T-helper 1 cell treated with Interleukin-12 subunit alpha and Interleukin-12 subunit beta and Interleukin-4 antibody, amounts not matched to agents 30 μg/mL and 1 μg/mL, for 36 hours (primary cell): Measurements from ENCODE around the gene ADK.
"Not testable (repeated sequence)": the region's sequence is repeated elsewhere in the genome, so short reads cannot be mapped to it uniquely, and the experiment has no call there.

ENCODE experiments used
- H3K27ac Mint-ChIP-seq: one replicate; pipeline ENCODE4 v1.8.0; 2021; ENCODE audit warnings: mild to moderate bottlenecking, mixed read lengths
- H3K27me3 Mint-ChIP-seq: one replicate; pipeline ENCODE4 v1.8.0; 2021; ENCODE audit warnings: low read depth, mixed read lengths
- H3K36me3 Mint-ChIP-seq: one replicate; pipeline ENCODE4 v1.8.0; 2021; ENCODE audit warnings: low read depth, mixed read lengths
- H3K4me1 Mint-ChIP-seq: one replicate; pipeline ENCODE4 v1.8.0; 2021; ENCODE audit warnings: low read depth, mixed read lengths
- H3K4me3 Mint-ChIP-seq: one replicate; pipeline ENCODE4 v1.8.0; 2021; ENCODE audit warnings: mild to moderate bottlenecking, moderate library complexity, mixed read lengths
- H3K9me3 Mint-ChIP-seq: one replicate; pipeline ENCODE4 v1.8.0; 2021; ENCODE audit warnings: mixed read lengths

Gene ADK

GRCh38 chr10:74263996-74264395 lies 113.0 kb downstream of the ADK start:
- Mint-ChIP-seq H3K9me3 (no peaks in the 10 kb centered on the region), H3K36me3 (no peaks in the 10 kb centered on the region), H3K4me3 (no peak overlapping the region), H3K27ac (no peak overlapping the region), H3K27me3 (no peaks in the 10 kb centered on the region), H3K4me1 (peaks cover 8% of the 10 kb centered on the region)

GRCh38 chr10:74272288-74272687 lies 121.3 kb downstream of the ADK start:
- no peaks in the 10 kb centered on the region for H3K9me3 Mint-ChIP-seq
- no peaks in the 10 kb centered on the region for H3K27me3 Mint-ChIP-seq
- H3K4me3 Mint-ChIP-seq = no peak overlapping the region
- H3K27ac Mint-ChIP-seq = no peak overlapping the region
- no peaks in the 10 kb centered on the region for H3K4me1 Mint-ChIP-seq
- H3K36me3 Mint-ChIP-seq = no peaks in the 10 kb centered on the region

- Mint-ChIP-seq H3K9me3 (no peaks in the 10 kb centered on the region), H3K4me1 (no peaks in the 10 kb centered on the region), H3K27ac (no peak overlapping the region), H3K36me3 (peaks cover 4% of the 10 kb centered on the region), H3K4me3 (no peak overlapping the region), H3K27me3 (no peaks in the 10 kb centered on the region)
Measured at GRCh38 chr10:74275755-74276290, 124.8 kb downstream of the ADK start.

- Mint-ChIP-seq H3K36me3 (peaks cover 7% of the 10 kb centered on the region), H3K27me3 (no peaks in the 10 kb centered on the region), H3K4me3 (no peak overlapping the region), H3K4me1 (no peaks in the 10 kb centered on the region), H3K9me3 (no peaks in the 10 kb centered on the region), H3K27ac (no peak overlapping the region)
Measured at GRCh38 chr10:74276416-74276815, 125.4 kb downstream of the ADK start.

GRCh38 chr10:74282151-74282847 lies 131.3 kb downstream of the ADK start:
- Mint-ChIP-seq H3K4me3 (no peak overlapping the region), H3K36me3 (peaks cover 19% of the 10 kb centered on the region), H3K9me3 (peaks cover 20% of the 10 kb centered on the region), H3K27me3 (no peaks in the 10 kb centered on the region), H3K27ac (no peak overlapping the region), H3K4me1 (peaks cover 4% of the 10 kb centered on the region)

- no peak overlapping the region for H3K27ac Mint-ChIP-seq
- H3K9me3 Mint-ChIP-seq = peaks cover 20% of the 10 kb centered on the region
- H3K4me3 Mint-ChIP-seq = no peak overlapping the region
- H3K27me3 Mint-ChIP-seq = no peaks in the 10 kb centered on the region
- H3K36me3 Mint-ChIP-seq = peaks cover 19% of the 10 kb centered on the region
- peaks cover 4% of the 10 kb centered on the region for H3K4me1 Mint-ChIP-seq
Measured at GRCh38 chr10:74282848-74283210, 131.8 kb downstream of the ADK start.

GRCh38 chr10:74289188-74289587 lies 138.2 kb downstream of the ADK start:
- no peak overlapping the region for H3K27ac Mint-ChIP-seq
- peaks cover 2% of the 10 kb centered on the region for H3K4me1 Mint-ChIP-seq
- no peaks in the 10 kb centered on the region for H3K27me3 Mint-ChIP-seq
- H3K9me3 Mint-ChIP-seq = peaks cover 15% of the 10 kb centered on the region
- H3K36me3 Mint-ChIP-seq = peaks cover 11% of the 10 kb centered on the region
- H3K4me3 Mint-ChIP-seq = no peak overlapping the region

GRCh38 chr10:74289951-74290350 lies 138.9 kb downstream of the ADK start:
- Mint-ChIP-seq H3K9me3 (peaks cover 8% of the 10 kb centered on the region), H3K4me3 (peak overlapping the region; percentile 52), H3K27me3 (no peaks in the 10 kb centered on the region), H3K36me3 (peaks cover 5% of the 10 kb centered on the region), H3K27ac (peak overlapping the region; percentile 32), H3K4me1 (peaks cover 2% of the 10 kb centered on the region)

GRCh38 chr10:74290708-74291107 lies 139.7 kb downstream of the ADK start:
- Mint-ChIP-seq H3K4me1 (peaks cover 2% of the 10 kb centered on the region), H3K4me3 (no peak overlapping the region), H3K36me3 (peaks cover 2% of the 10 kb centered on the region), H3K9me3 (no peaks in the 10 kb centered on the region), H3K27ac (no peak overlapping the region), H3K27me3 (no peaks in the 10 kb centered on the region)

- Mint-ChIP-seq H3K4me3 (no peak overlapping the region), H3K36me3 (peaks cover 2% of the 10 kb centered on the region), H3K9me3 (no peaks in the 10 kb centered on the region), H3K27ac (no peak overlapping the region), H3K4me1 (peaks cover 2% of the 10 kb centered on the region), H3K27me3 (no peaks in the 10 kb centered on the region)
Measured at GRCh38 chr10:74292871-74293427, 141.9 kb downstream of the ADK start.

GRCh38 chr10:74293686-74294371 lies 142.8 kb downstream of the ADK start:
- Mint-ChIP-seq H3K27ac (no peak overlapping the region), H3K36me3 (peaks cover 2% of the 10 kb centered on the region), H3K4me1 (peaks cover 2% of the 10 kb centered on the region), H3K9me3 (no peaks in the 10 kb centered on the region), H3K4me3 (no peak overlapping the region), H3K27me3 (no peaks in the 10 kb centered on the region)

- Mint-ChIP-seq H3K4me1 (no peaks in the 10 kb centered on the region), H3K4me3 (no peak overlapping the region), H3K27me3 (no peaks in the 10 kb centered on the region)
Measured at GRCh38 chr10:74297389-74298080, 146.5 kb downstream of the ADK start.

GRCh38 chr10:74300074-74300621 lies 149.1 kb downstream of the ADK start:
- not testable (repeated sequence) for H3K4me1 Mint-ChIP-seq, H3K9me3 Mint-ChIP-seq, H3K27me3 Mint-ChIP-seq, H3K27ac Mint-ChIP-seq, H3K36me3 Mint-ChIP-seq, H3K4me3 Mint-ChIP-seq

More at GRCh38 chr10:74297389-74298080, 146.5 kb downstream of the ADK start:
- Mint-ChIP-seq H3K9me3 (no peaks in the 10 kb centered on the region), H3K27ac (no peak overlapping the region), H3K36me3 (peaks cover 3% of the 10 kb centered on the region)

GRCh38 chr10:74300666-74301065 lies 149.6 kb downstream of the ADK start:
- H3K36me3 Mint-ChIP-seq = peaks cover 1% of the 10 kb centered on the region
- no peaks in the 10 kb centered on the region for H3K27me3 Mint-ChIP-seq
- no peak overlapping the region for H3K27ac Mint-ChIP-seq
- no peaks in the 10 kb centered on the region for H3K9me3 Mint-ChIP-seq
- no peak overlapping the region for H3K4me3 Mint-ChIP-seq
- peaks cover 1% of the 10 kb centered on the region for H3K4me1 Mint-ChIP-seq
